Liver (tissue), 9 donors: ENCODE data around the gene HNRNPUL1. TPM values are rescaled to one million over a fixed set of nuclear protein-coding genes. Genes with fewer than 3 reads are reported as not detected.

Source experiments
- DNase-seq: peaks from one replicate; pipeline ENCODE4 v3.0.0-alpha.2; 2017; ENCODE audit warnings: low spot score
- H3K27ac ChIP-seq, 2 donors: one replicate each; pipeline ENCODE4 v1.7.0; 2013; ENCODE audit warnings: inconsistent platforms in 2 of 2, low read length in 2 of 2, control low read depth in 1 of 2, low read depth in 1 of 2, mild to moderate bottlenecking in 1 of 2
- H3K27me3 ChIP-seq, 4 donors: one replicate each; pipeline versions ENCODE4 v1.6.1 to v1.7.0; 2013; ENCODE audit warnings: low read length in 3 of 4, inconsistent platforms in 1 of 4, mild to moderate bottlenecking in 1 of 4, moderate library complexity in 1 of 4; ENCODE audit not compliant: control insufficient read depth in 4 of 4, insufficient read depth in 4 of 4
- H3K36me3 ChIP-seq, 4 donors: one replicate each; pipeline versions ENCODE4 v1.6.1 to v1.7.0; 2013; ENCODE audit warnings: low read length in 3 of 4, mild to moderate bottlenecking in 3 of 4, low read depth in 1 of 4, moderate library complexity in 1 of 4; ENCODE audit not compliant: control insufficient read depth in 4 of 4, insufficient read depth in 3 of 4
- H3K4me1 ChIP-seq, 4 donors: one replicate each; pipeline versions ENCODE4 v1.6.1 to v1.7.0; 2013; ENCODE audit warnings: low read length in 3 of 4, mild to moderate bottlenecking in 3 of 4, moderate library complexity in 1 of 4; ENCODE audit not compliant: control insufficient read depth in 4 of 4, insufficient read depth in 4 of 4
- H3K4me3 ChIP-seq, 3 donors: one replicate each; pipeline versions ENCODE4 v1.6.1 to v1.7.0; 2013; ENCODE audit warnings: low read length in 3 of 3, control low read depth in 1 of 3, low read depth in 1 of 3, mild to moderate bottlenecking in 1 of 3
- H3K9ac ChIP-seq, 2 donors: one replicate each; pipeline ENCODE4 v1.7.0; 2013; ENCODE audit warnings: low read length in 2 of 2, mild to moderate bottlenecking in 2 of 2, moderate library complexity in 2 of 2, control low read depth in 1 of 2, low read depth in 1 of 2
- H3K9me3 ChIP-seq, 4 donors: one replicate each; pipeline versions ENCODE4 v1.6.1 to v1.7.0; 2013; ENCODE audit warnings: low read length in 3 of 4; ENCODE audit not compliant: control insufficient read depth in 4 of 4
- ATF3 ChIP-seq: IDR thresholded peaks from 2 replicates; pipeline ENCODE4 v1.6.1; 2016; ENCODE audit warnings: antibody characterized with exemption
- FOXA1 ChIP-seq: IDR thresholded peaks from 2 replicates; pipeline ENCODE4 v1.6.1; 2016; ENCODE audit warnings: antibody characterized with exemption
- FOXA2 ChIP-seq: IDR thresholded peaks from 2 replicates; pipeline ENCODE4 v1.6.1; 2016; ENCODE audit warnings: antibody characterized with exemption
- GABPA ChIP-seq, 2 donors: IDR thresholded peaks in 1 of 2; conservative IDR thresholded peaks in 1 of 2; 2 replicates each; pipeline ENCODE4 v1.6.1; 2016; ENCODE audit warnings: antibody characterized with exemption in 2 of 2, mild to moderate bottlenecking in 1 of 2, moderate library complexity in 1 of 2
- HNF4G ChIP-seq: IDR thresholded peaks from 2 replicates; pipeline ENCODE4 v1.6.1; 2016; ENCODE audit warnings: antibody characterized with exemption
- MAX ChIP-seq: IDR thresholded peaks from 2 replicates; pipeline ENCODE4 v1.6.1; 2016; ENCODE audit warnings: antibody characterized with exemption
- NR2F2 ChIP-seq: IDR thresholded peaks from 2 replicates; pipeline ENCODE4 v1.6.1; 2016; ENCODE audit warnings: antibody characterized with exemption
- TAF1 ChIP-seq: conservative IDR thresholded peaks from 2 replicates; pipeline ENCODE4 v1.6.1; 2016; ENCODE audit warnings: antibody characterized with exemption, mild to moderate bottlenecking
- WGBS: extraction: QIAGEN DNeasy Blood & Tissue Kit; methylation state at CpG from one replicate; pipeline ENCODE4 v1.1.7; 2013; 5-methylcytosine and 5-hydroxymethylcytosine counted together
- polyA plus RNA-seq, 2 donors: library from polyadenylated mRNA; stranded (reverse) in 1 of 2; unstranded in 1 of 2; fragments of 200-250 nt in 1 of 2; fragments of >200 nt in 1 of 2; fragmentation: Nextera tagmentation in 1 of 2; extraction: Ambion mirVana in 1 of 2; gene quantifications; one replicate each; pipeline versions ENCODE4 v1.2.1 to v1.2.3, GENCODE V29; 2013 to 2015
- total RNA-seq, 2 donors: library from RNA; depleted of rRNA; stranded (reverse); fragments of >200 nt; gene quantifications; one replicate each; pipeline ENCODE4 v1.2.3, GENCODE V29; 2014
- TF ChIP-seq, protein P1 (sequence below): IDR thresholded peaks from 2 replicates; pipeline ENCODE4 v1.6.1; 2016; ENCODE audit warnings: antibody characterized with exemption
- TF ChIP-seq, protein P2 (sequence below): fragments of 150-350 bp; IDR thresholded peaks from 2 replicates; pipeline ENCODE4 v1.5.1; 2017; ENCODE audit warnings: improper control_type of control experiment, low read depth, low read length; ENCODE audit not compliant: missing input control
- TF ChIP-seq, protein P3 (sequence below): IDR thresholded peaks from 2 replicates; pipeline ENCODE4 v1.6.1; 2016; ENCODE audit warnings: antibody characterized with exemption, mild to moderate bottlenecking
- donor health status: healthy.
- donor health status: healthy.
- donor health status: healthy.
- donor health status: healthy.
- donor health status: healthy.

Gene HNRNPUL1
- total and polyA plus RNA-seq, 4 donors = 34.9 to 80.2 (median 45.7) TPM

- TF ChIP-seq, protein P1, sequence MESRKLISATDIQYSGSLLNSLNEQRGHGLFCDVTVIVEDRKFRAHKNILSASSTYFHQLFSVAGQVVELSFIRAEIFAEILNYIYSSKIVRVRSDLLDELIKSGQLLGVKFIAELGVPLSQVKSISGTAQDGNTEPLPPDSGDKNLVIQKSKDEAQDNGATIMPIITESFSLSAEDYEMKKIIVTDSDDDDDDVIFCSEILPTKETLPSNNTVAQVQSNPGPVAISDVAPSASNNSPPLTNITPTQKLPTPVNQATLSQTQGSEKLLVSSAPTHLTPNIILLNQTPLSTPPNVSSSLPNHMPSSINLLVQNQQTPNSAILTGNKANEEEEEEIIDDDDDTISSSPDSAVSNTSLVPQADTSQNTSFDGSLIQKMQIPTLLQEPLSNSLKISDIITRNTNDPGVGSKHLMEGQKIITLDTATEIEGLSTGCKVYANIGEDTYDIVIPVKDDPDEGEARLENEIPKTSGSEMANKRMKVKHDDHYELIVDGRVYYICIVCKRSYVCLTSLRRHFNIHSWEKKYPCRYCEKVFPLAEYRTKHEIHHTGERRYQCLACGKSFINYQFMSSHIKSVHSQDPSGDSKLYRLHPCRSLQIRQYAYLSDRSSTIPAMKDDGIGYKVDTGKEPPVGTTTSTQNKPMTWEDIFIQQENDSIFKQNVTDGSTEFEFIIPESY = no peak
- WGBS = 88% methylated on average over 2 of the region's 2 CpGs
- Histone ChIP-seq H3K36me3 (no peaks in the 10 kb centered on the region), H3K9ac (no peak overlapping the region), H3K9me3 (no peaks in the 10 kb centered on the region), H3K4me3 (no peak overlapping the region), H3K27me3 (no peaks in the 10 kb centered on the region), H3K4me1 (no peaks in the 10 kb centered on the region), H3K27ac (no peak overlapping the region)
- no peak for DNase-seq
These were observed 24.1 kb upstream of the HNRNPUL1 start for GRCh38 chr19:41239961-41240574.

DNA sequence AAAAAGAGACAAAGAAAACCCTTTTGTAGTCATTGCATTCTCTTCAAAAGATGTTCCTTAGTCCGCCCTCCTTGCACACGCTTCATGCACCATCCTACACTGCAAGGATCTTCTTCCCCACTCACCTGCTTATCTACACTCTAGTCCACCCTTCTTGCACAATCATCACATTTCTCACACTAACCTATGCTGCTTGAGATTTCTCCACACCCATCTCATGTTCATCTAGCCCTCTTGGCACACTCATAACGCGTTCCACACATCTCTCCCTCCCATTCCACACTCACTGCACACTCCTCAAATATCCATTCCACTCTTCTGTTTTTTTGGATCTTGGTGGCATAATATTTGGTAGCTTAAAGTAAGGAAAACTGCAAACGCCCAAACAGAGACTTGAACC is 22.3 kb upstream of the HNRNPUL1 start:
- no peak for DNase-seq
- H3K4me1 ChIP-seq = no peaks in the 10 kb centered on the region
- H3K9me3 ChIP-seq = no peaks in the 10 kb centered on the region
- no peak overlapping the region for H3K27ac ChIP-seq
- H3K36me3 ChIP-seq = no peaks in the 10 kb centered on the region
- WGBS = 83% methylated on average over 5 of the region's 5 CpGs
- no peak for TF ChIP-seq FOXA2
- TF ChIP-seq MAX = no peak
- TF ChIP-seq FOXA1 = no peak
- TF ChIP-seq NR2F2 = no peak
- TF ChIP-seq, protein P2, sequence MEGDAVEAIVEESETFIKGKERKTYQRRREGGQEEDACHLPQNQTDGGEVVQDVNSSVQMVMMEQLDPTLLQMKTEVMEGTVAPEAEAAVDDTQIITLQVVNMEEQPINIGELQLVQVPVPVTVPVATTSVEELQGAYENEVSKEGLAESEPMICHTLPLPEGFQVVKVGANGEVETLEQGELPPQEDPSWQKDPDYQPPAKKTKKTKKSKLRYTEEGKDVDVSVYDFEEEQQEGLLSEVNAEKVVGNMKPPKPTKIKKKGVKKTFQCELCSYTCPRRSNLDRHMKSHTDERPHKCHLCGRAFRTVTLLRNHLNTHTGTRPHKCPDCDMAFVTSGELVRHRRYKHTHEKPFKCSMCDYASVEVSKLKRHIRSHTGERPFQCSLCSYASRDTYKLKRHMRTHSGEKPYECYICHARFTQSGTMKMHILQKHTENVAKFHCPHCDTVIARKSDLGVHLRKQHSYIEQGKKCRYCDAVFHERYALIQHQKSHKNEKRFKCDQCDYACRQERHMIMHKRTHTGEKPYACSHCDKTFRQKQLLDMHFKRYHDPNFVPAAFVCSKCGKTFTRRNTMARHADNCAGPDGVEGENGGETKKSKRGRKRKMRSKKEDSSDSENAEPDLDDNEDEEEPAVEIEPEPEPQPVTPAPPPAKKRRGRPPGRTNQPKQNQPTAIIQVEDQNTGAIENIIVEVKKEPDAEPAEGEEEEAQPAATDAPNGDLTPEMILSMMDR = no peak
- no peaks in the 10 kb centered on the region for H3K27me3 ChIP-seq
- H3K4me3 ChIP-seq = no peak overlapping the region
- no peak overlapping the region for H3K9ac ChIP-seq

DNA sequence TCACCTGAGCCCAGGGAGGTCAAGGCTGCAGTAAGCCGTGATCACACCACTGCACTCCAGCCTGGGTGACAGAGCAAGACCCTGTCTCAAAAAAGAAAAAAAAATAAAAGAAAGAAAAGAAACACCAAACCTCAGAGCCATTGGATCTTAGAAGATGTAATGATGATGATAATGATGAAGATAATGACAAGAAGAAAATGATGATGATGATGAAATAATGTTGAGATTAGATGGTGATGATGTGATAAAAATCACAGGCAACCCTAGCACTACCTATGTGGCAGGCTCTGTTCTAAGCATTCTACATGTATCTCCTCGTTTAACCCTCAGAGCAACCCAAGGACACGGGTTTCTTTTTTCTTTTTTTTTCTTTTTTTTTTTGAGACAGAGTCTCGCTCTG is 20.1 kb upstream of the HNRNPUL1 start:
- no peak overlapping the region for H3K4me3 ChIP-seq
- no peaks in the 10 kb centered on the region for H3K9me3 ChIP-seq
- H3K36me3 ChIP-seq = no peaks in the 10 kb centered on the region
- H3K27me3 ChIP-seq = no peaks in the 10 kb centered on the region
- TF ChIP-seq HNF4G = no peak
- no peak for TF ChIP-seq FOXA1
- TF ChIP-seq TAF1 = no peak
- TF ChIP-seq NR2F2 = no peak
- TF ChIP-seq, protein P3, sequence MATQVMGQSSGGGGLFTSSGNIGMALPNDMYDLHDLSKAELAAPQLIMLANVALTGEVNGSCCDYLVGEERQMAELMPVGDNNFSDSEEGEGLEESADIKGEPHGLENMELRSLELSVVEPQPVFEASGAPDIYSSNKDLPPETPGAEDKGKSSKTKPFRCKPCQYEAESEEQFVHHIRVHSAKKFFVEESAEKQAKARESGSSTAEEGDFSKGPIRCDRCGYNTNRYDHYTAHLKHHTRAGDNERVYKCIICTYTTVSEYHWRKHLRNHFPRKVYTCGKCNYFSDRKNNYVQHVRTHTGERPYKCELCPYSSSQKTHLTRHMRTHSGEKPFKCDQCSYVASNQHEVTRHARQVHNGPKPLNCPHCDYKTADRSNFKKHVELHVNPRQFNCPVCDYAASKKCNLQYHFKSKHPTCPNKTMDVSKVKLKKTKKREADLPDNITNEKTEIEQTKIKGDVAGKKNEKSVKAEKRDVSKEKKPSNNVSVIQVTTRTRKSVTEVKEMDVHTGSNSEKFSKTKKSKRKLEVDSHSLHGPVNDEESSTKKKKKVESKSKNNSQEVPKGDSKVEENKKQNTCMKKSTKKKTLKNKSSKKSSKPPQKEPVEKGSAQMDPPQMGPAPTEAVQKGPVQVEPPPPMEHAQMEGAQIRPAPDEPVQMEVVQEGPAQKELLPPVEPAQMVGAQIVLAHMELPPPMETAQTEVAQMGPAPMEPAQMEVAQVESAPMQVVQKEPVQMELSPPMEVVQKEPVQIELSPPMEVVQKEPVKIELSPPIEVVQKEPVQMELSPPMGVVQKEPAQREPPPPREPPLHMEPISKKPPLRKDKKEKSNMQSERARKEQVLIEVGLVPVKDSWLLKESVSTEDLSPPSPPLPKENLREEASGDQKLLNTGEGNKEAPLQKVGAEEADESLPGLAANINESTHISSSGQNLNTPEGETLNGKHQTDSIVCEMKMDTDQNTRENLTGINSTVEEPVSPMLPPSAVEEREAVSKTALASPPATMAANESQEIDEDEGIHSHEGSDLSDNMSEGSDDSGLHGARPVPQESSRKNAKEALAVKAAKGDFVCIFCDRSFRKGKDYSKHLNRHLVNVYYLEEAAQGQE = no peak
- TF ChIP-seq GABPA (IDR thresholded peaks at IDR 0.05 in 1 of 2, conservative IDR thresholded peaks at IDR 0.05 in 1 of 2) = no peak
- no peak for TF ChIP-seq ATF3
- TF ChIP-seq, protein P1 = no peak
- WGBS = 86% methylated on average over 4 of the region's 4 CpGs
- no peaks in the 10 kb centered on the region for H3K4me1 ChIP-seq
- no peak overlapping the region for H3K9ac ChIP-seq
- no peak overlapping the region for H3K27ac ChIP-seq
- DNase-seq = no peak
